MCF 10A (cell line): ENCODE results near the gene WNT8A. TPM values are rescaled to one million over a fixed set of nuclear protein-coding genes. Genes with fewer than 3 reads are reported as not detected.

Experiments
- BruUV-seq: library from RNA; stranded (reverse); fragments of 400-500 nt; replicated peaks from 2 replicates; lab custom pipeline; 2021; lab: Mats Ljungman, UMichigan
- CTCF ChIA-PET: fragments of 300-600 bp; sonication (Branson Sonifier 250); formaldehyde crosslinking; extraction: SDS; loops from one replicate; lab custom pipeline; 2021; ENCODE audit warnings: antibody characterized with exemption, inconsistent platforms; lab: Yijun Ruan, JAX
- POLR2A ChIA-PET: fragments of 300-600, 350-650 bp; sonication (Branson Sonifier 250); formaldehyde crosslinking; extraction: SDS; loops from one replicate; lab custom pipeline; 2020; ENCODE audit warnings: antibody characterized with exemption, inconsistent platforms; lab: Yijun Ruan, JAX
- DNase-seq: peaks from one replicate; pipeline ENCODE4 v3.0.0-alpha.2; 2018; ENCODE audit not compliant: unreplicated experiment
- H3K27ac Mint-ChIP-seq: one replicate; pipeline ENCODE4 v1.8.0; 2022; ENCODE audit warnings: mild to moderate bottlenecking, low read depth, mixed read lengths; ENCODE audit not compliant: unreplicated experiment
- H3K27me3 Mint-ChIP-seq: one replicate; pipeline ENCODE4 v1.8.0; 2022; ENCODE audit warnings: mixed read lengths; ENCODE audit not compliant: insufficient read depth, unreplicated experiment
- H3K36me3 Mint-ChIP-seq: one replicate; pipeline ENCODE4 v1.8.0; 2022; ENCODE audit warnings: mild to moderate bottlenecking, moderate library complexity, mixed read lengths; ENCODE audit not compliant: insufficient read depth, unreplicated experiment
- H3K4me1 Mint-ChIP-seq: one replicate; pipeline ENCODE4 v1.8.0; 2022; ENCODE audit warnings: mixed read lengths; ENCODE audit not compliant: insufficient read depth, unreplicated experiment
- H3K4me3 Mint-ChIP-seq: one replicate; pipeline ENCODE4 v1.8.0; 2022; ENCODE audit warnings: mild to moderate bottlenecking, moderate library complexity, mixed read lengths; ENCODE audit not compliant: unreplicated experiment
- H3K9me3 Mint-ChIP-seq: one replicate; pipeline ENCODE4 v1.8.0; 2022; ENCODE audit warnings: mixed read lengths; ENCODE audit not compliant: unreplicated experiment
- CTCF ChIP-seq: fragments of 200-600 bp; IDR thresholded peaks from one replicate; pipeline ENCODE4 v1.8.0; 2022; ENCODE audit warnings: antibody characterized with exemption, mild to moderate bottlenecking; ENCODE audit not compliant: unreplicated experiment
- intact Hi-C: fragments of 100-400 bp; cut with micrococcal nuclease; formaldehyde crosslinking; loops from 2 replicates; pipeline ENCODE4 v1.14.1; 2022
- total RNA-seq: library from RNA; stranded (reverse); gene quantifications from 2 replicates; pipeline ENCODE4 v1.2.3, GENCODE V29; 2022

Gene WNT8A
- total RNA-seq, 1 experiment from 2014 or later = not detected

- Mint-ChIP-seq H3K27ac (no peak overlapping the region), H3K9me3 (no peaks in the 10 kb centered on the region), H3K4me1 (no peaks in the 10 kb centered on the region), H3K27me3 (no peaks in the 10 kb centered on the region), H3K4me3 (no peak overlapping the region), H3K36me3 (no peaks in the 10 kb centered on the region)
- CTCF ChIA-PET = interaction anchor here (0.6 to 7.3 kb wide), 10 partner anchors 10 to 496 kb away, joined by 3 to 46 read pairs (median 3); no protein-coding TSS in a partner anchor
- BruUV-seq = no TSS peak
- intact Hi-C loops = no loop called here
- POLR2A ChIA-PET = interaction anchor here (1.3 to 2.1 kb wide), 4 partner anchors 9 to 107 kb away, joined by 3 to 8 read pairs (median 4); partner anchors contain the start of genes BRD8, FAM13B and WNT8A
- no peak for TF ChIP-seq CTCF
- DNase-seq = no peak
Observed at GRCh38 chr5:138139781-138140090, 55.9 kb downstream of the WNT8A start.

GRCh38 chr5:138140268-138140667 lies 56.4 kb downstream of the WNT8A start:
- no TSS peak for BruUV-seq
- H3K36me3 Mint-ChIP-seq = no peaks in the 10 kb centered on the region

More at GRCh38 chr5:138140268-138140667, 56.4 kb downstream of the WNT8A start:
- Mint-ChIP-seq H3K27me3 (no peaks in the 10 kb centered on the region), H3K4me1 (no peaks in the 10 kb centered on the region), H3K27ac (no peak overlapping the region), H3K4me3 (no peak overlapping the region), H3K9me3 (no peaks in the 10 kb centered on the region)
- no peak for TF ChIP-seq CTCF
- ChIA-PET POLR2A (interaction anchor here (0.6 to 2.1 kb wide), 4 partner anchors 38 to 302 kb away, joined by 4 to 8 read pairs (median 4); partner anchors contain the start of genes BRD8, FAM13B and WNT8A), CTCF (interaction anchor here (0.6 to 7.3 kb wide), 8 partner anchors 10 to 461 kb away, joined by 3 to 46 read pairs (median 4); no protein-coding TSS in a partner anchor)
- intact Hi-C loops = no loop called here
- no peak for DNase-seq

Other genes with a start within 250 kb of the WNT8A start
- not detected in 2 replicates for gene MYOT, start 216.2 kb upstream of the WNT8A start, total RNA-seq
- gene PKD2L2, start 194.6 kb upstream of the WNT8A start, total RNA-seq = not detected in 2 replicates
- 29.1 and 33.7 TPM in 2 replicates for gene FAM13B, start 51.0 kb upstream of the WNT8A start, total RNA-seq
- 1.0 TPM in 1 of 2 replicates, not detected in the other for gene NME5, start 55.4 kb downstream of the WNT8A start, total RNA-seq
- 93.4 and 108 TPM in 2 replicates for gene BRD8, start 94.6 kb downstream of the WNT8A start, total RNA-seq
- gene KIF20A, start 95.1 kb downstream of the WNT8A start, total RNA-seq = 19.0 and 30.6 TPM in 2 replicates
- gene CDC23, start 129.3 kb downstream of the WNT8A start, total RNA-seq = 49.7 and 67.1 TPM in 2 replicates
- not detected in 2 replicates for gene GFRA3, start 190.6 kb downstream of the WNT8A start, total RNA-seq
- 10.8 and 12.2 TPM in 2 replicates for gene CDC25C, start 247.8 kb downstream of the WNT8A start, total RNA-seq